ENCODE data around the gene TEC.
"Not testable (repeated sequence)": the region's sequence is repeated elsewhere in the genome, so short reads cannot be mapped to it uniquely, and the experiment has no call there.

Gene TEC

GRCh38 chr4:48292218-48292790 lies 22.7 kb upstream of the TEC start:
- not testable (repeated sequence) for H3K27ac ChIP-seq (replicated peaks; ENCODE audit: low read length); H3K14ac ChIP-seq (ENCODE audit: low read length); H2BK5ac ChIP-seq (ENCODE audit: low read length); H2BK120ac ChIP-seq (ENCODE audit: low read depth, low read length); H3K27me3 ChIP-seq (ENCODE audit: control insufficient read depth in 3 of 3, insufficient read depth in 3 of 3, low read depth in 1 of 3, low read length in 3 of 3); H3K9me3 ChIP-seq (replicated peaks in 1 of 2; ENCODE audit: control insufficient read depth in 2 of 2, insufficient read depth in 1 of 2, low read depth in 1 of 2, low read length in 2 of 2); H2BK12ac ChIP-seq (ENCODE audit: low read length); H4K91ac ChIP-seq (ENCODE audit: low read depth, low read length, poor library complexity); H2AK5ac ChIP-seq (ENCODE audit: low read depth, low read length); H3K4ac ChIP-seq (ENCODE audit: low read length); H3K79me1 ChIP-seq (ENCODE audit: low read depth, low read length); H3K23ac ChIP-seq (ENCODE audit: low read depth, low read length, poor library complexity); H3K4me3 ChIP-seq (ENCODE audit: low read length in 2 of 2); H2AFZ ChIP-seq (ENCODE audit: low read length); DNase-seq (ENCODE audit: low spot score); H4K8ac ChIP-seq (ENCODE audit: low read depth, low read length); H3K36me3 ChIP-seq (replicated peaks in 1 of 2; ENCODE audit: control insufficient read depth in 2 of 2, insufficient read depth in 2 of 2, low read length in 2 of 2); H3K9ac ChIP-seq (ENCODE audit: low read depth, low read length, poor library complexity); H3K18ac ChIP-seq (ENCODE audit: low read length); H3K4me1 ChIP-seq (ENCODE audit: control insufficient read depth in 2 of 2, insufficient read depth in 1 of 2, low read depth in 1 of 2, low read length in 2 of 2); H2BK15ac ChIP-seq (ENCODE audit: low read length); H3K4me2 ChIP-seq (ENCODE audit: insufficient read depth, low read length, poor library complexity, severe bottlenecking)
- no CpG with 5 or more reads among the region's 40 CpGs for WGBS, 2 donors (ENCODE audit: extremely low coverage in 2 of 2, insufficient read length in 2 of 2, insufficient replicate concordance in 1 of 2)

- no peak overlapping the region for H2BK5ac ChIP-seq (ENCODE audit: low read length)
- no peak overlapping the region for H4K8ac ChIP-seq (ENCODE audit: low read depth, low read length)
- no peaks in the 10 kb centered on the region for H3K36me3 ChIP-seq (replicated peaks in 1 of 2; ENCODE audit: control insufficient read depth in 2 of 2, insufficient read depth in 2 of 2, low read length in 2 of 2)
- H3K4me3 ChIP-seq (ENCODE audit: low read length in 2 of 2) = no peak overlapping the region
- WGBS, 2 donors (ENCODE audit: extremely low coverage in 2 of 2, insufficient read length in 2 of 2, insufficient replicate concordance in 1 of 2) = no CpG with 5 or more reads among the region's 5 CpGs
- H2AK5ac ChIP-seq (ENCODE audit: low read depth, low read length) = no peak overlapping the region
- H2BK12ac ChIP-seq (ENCODE audit: low read length) = no peak overlapping the region
- H3K14ac ChIP-seq (ENCODE audit: low read length) = no peak overlapping the region
- no peak for DNase-seq (ENCODE audit: low spot score)
- no peak overlapping the region for H3K18ac ChIP-seq (ENCODE audit: low read length)
- H3K27me3 ChIP-seq (ENCODE audit: control insufficient read depth in 3 of 3, insufficient read depth in 3 of 3, low read depth in 1 of 3, low read length in 3 of 3) = no peaks in the 10 kb centered on the region
- no peak overlapping the region for H2BK120ac ChIP-seq (ENCODE audit: low read depth, low read length)
- H4K91ac ChIP-seq (ENCODE audit: low read depth, low read length, poor library complexity) = no peak overlapping the region
- no peak overlapping the region for H3K4me2 ChIP-seq (ENCODE audit: insufficient read depth, low read length, poor library complexity, severe bottlenecking)
- peaks cover 0 to 2% of the 10 kb centered on the region in 2 donors for H3K9me3 ChIP-seq (replicated peaks in 1 of 2; ENCODE audit: control insufficient read depth in 2 of 2, insufficient read depth in 1 of 2, low read depth in 1 of 2, low read length in 2 of 2)
- H2AFZ ChIP-seq (ENCODE audit: low read length) = no peak overlapping the region
- H3K79me1 ChIP-seq (ENCODE audit: low read depth, low read length) = no peaks in the 10 kb centered on the region
- H3K27ac ChIP-seq (replicated peaks; ENCODE audit: low read length) = no peak overlapping the region
- no peak overlapping the region for H3K9ac ChIP-seq (ENCODE audit: low read depth, low read length, poor library complexity)
- H3K4ac ChIP-seq (ENCODE audit: low read length) = no peak overlapping the region
- no peak overlapping the region for H2BK15ac ChIP-seq (ENCODE audit: low read length)
- H3K4me1 ChIP-seq (ENCODE audit: control insufficient read depth in 2 of 2, insufficient read depth in 1 of 2, low read depth in 1 of 2, low read length in 2 of 2) = no peaks in the 10 kb centered on the region
- no peak overlapping the region for H3K23ac ChIP-seq (ENCODE audit: low read depth, low read length, poor library complexity)
Observed at GRCh38 chr4:48290146-48290772, 20.6 kb upstream of the TEC start.

GRCh38 chr4:48286060-48286459 lies 16.4 kb upstream of the TEC start:
- H3K27me3 ChIP-seq (ENCODE audit: control insufficient read depth in 3 of 3, insufficient read depth in 3 of 3, low read depth in 1 of 3, low read length in 3 of 3); H3K4me3 ChIP-seq (ENCODE audit: low read length in 2 of 2); H3K4ac ChIP-seq (ENCODE audit: low read length); H2BK120ac ChIP-seq (ENCODE audit: low read depth, low read length); H4K91ac ChIP-seq (ENCODE audit: low read depth, low read length, poor library complexity); H2AK5ac ChIP-seq (ENCODE audit: low read depth, low read length); H3K4me1 ChIP-seq (ENCODE audit: control insufficient read depth in 2 of 2, insufficient read depth in 1 of 2, low read depth in 1 of 2, low read length in 2 of 2); DNase-seq (ENCODE audit: low spot score); H2BK12ac ChIP-seq (ENCODE audit: low read length); H3K36me3 ChIP-seq (replicated peaks in 1 of 2; ENCODE audit: control insufficient read depth in 2 of 2, insufficient read depth in 2 of 2, low read length in 2 of 2); H3K9me3 ChIP-seq (replicated peaks in 1 of 2; ENCODE audit: control insufficient read depth in 2 of 2, insufficient read depth in 1 of 2, low read depth in 1 of 2, low read length in 2 of 2); H3K23ac ChIP-seq (ENCODE audit: low read depth, low read length, poor library complexity); H3K18ac ChIP-seq (ENCODE audit: low read length); H4K8ac ChIP-seq (ENCODE audit: low read depth, low read length); H3K27ac ChIP-seq (replicated peaks; ENCODE audit: low read length); H3K79me1 ChIP-seq (ENCODE audit: low read depth, low read length); H2AFZ ChIP-seq (ENCODE audit: low read length); H3K4me2 ChIP-seq (ENCODE audit: insufficient read depth, low read length, poor library complexity, severe bottlenecking); H2BK15ac ChIP-seq (ENCODE audit: low read length); H3K9ac ChIP-seq (ENCODE audit: low read depth, low read length, poor library complexity); H3K14ac ChIP-seq (ENCODE audit: low read length); H2BK5ac ChIP-seq (ENCODE audit: low read length): not testable (repeated sequence)
- no CpG with 5 or more reads among the region's 2 CpGs for WGBS, 2 donors (ENCODE audit: extremely low coverage in 2 of 2, insufficient read length in 2 of 2, insufficient replicate concordance in 1 of 2)

GRCh38 chr4:48285640-48286039 lies 16.0 kb upstream of the TEC start:
- not testable (repeated sequence) for H2BK12ac ChIP-seq (ENCODE audit: low read length); H3K4ac ChIP-seq (ENCODE audit: low read length); H3K36me3 ChIP-seq (replicated peaks in 1 of 2; ENCODE audit: control insufficient read depth in 2 of 2, insufficient read depth in 2 of 2, low read length in 2 of 2); H3K9me3 ChIP-seq (replicated peaks in 1 of 2; ENCODE audit: control insufficient read depth in 2 of 2, insufficient read depth in 1 of 2, low read depth in 1 of 2, low read length in 2 of 2); DNase-seq (ENCODE audit: low spot score); H3K79me1 ChIP-seq (ENCODE audit: low read depth, low read length); H2BK120ac ChIP-seq (ENCODE audit: low read depth, low read length); H3K18ac ChIP-seq (ENCODE audit: low read length); H2AFZ ChIP-seq (ENCODE audit: low read length); H3K14ac ChIP-seq (ENCODE audit: low read length); H2BK15ac ChIP-seq (ENCODE audit: low read length); H2AK5ac ChIP-seq (ENCODE audit: low read depth, low read length); H3K4me1 ChIP-seq (ENCODE audit: control insufficient read depth in 2 of 2, insufficient read depth in 1 of 2, low read depth in 1 of 2, low read length in 2 of 2); H3K27ac ChIP-seq (replicated peaks; ENCODE audit: low read length); H3K23ac ChIP-seq (ENCODE audit: low read depth, low read length, poor library complexity); H3K27me3 ChIP-seq (ENCODE audit: control insufficient read depth in 3 of 3, insufficient read depth in 3 of 3, low read depth in 1 of 3, low read length in 3 of 3); H3K4me2 ChIP-seq (ENCODE audit: insufficient read depth, low read length, poor library complexity, severe bottlenecking); H3K4me3 ChIP-seq (ENCODE audit: low read length in 2 of 2); H4K8ac ChIP-seq (ENCODE audit: low read depth, low read length); H4K91ac ChIP-seq (ENCODE audit: low read depth, low read length, poor library complexity); H3K9ac ChIP-seq (ENCODE audit: low read depth, low read length, poor library complexity); H2BK5ac ChIP-seq (ENCODE audit: low read length)
- WGBS, 2 donors (ENCODE audit: extremely low coverage in 2 of 2, insufficient read length in 2 of 2, insufficient replicate concordance in 1 of 2) = no CpG with 5 or more reads among the region's 5 CpGs

Data from neuronal stem cell (in vitro differentiated cells).